PFSK-1 (cell line): ENCODE results near the gene UBE2Z.

Experiments
- POLR2AphosphoS5 ChIP-seq: IDR thresholded peaks from 2 replicates; pipeline ENCODE4 v1.6.1; 2012; ENCODE audit warnings: low read depth, mild to moderate bottlenecking, control low read depth, low read length, moderate library complexity
- SIN3A ChIP-seq: IDR thresholded peaks from 2 replicates; pipeline ENCODE4 v1.6.1; 2012; ENCODE audit warnings: mild to moderate bottlenecking, low read length, moderate library complexity, borderline replicate concordance; ENCODE audit not compliant: insufficient read depth

GRCh38 chr17:48905987-48906515 lies 2.2 kb upstream of the UBE2Z start:
- TF ChIP-seq POLR2AphosphoS5 (no peak), SIN3A (no peak)
